H1 (cell line): ENCODE data around the gene ZNF541. TPM values are rescaled to one million over a fixed set of nuclear protein-coding genes. Genes with fewer than 3 reads are reported as not detected.

ENCODE experiments used
- CTCF ChIA-PET: fragments of 300-600 bp; sonication (Branson Sonifier 250); formaldehyde crosslinking; loops from one replicate; lab custom pipeline; 2021; ENCODE audit not compliant: partially characterized antibody; lab: Charles Lee
- POLR2A ChIA-PET: fragments of 300-600 bp; sonication (Branson Sonifier 250); formaldehyde crosslinking; loops from one replicate; lab custom pipeline; 2021; ENCODE audit warnings: inconsistent platforms; ENCODE audit not compliant: partially characterized antibody; lab: Charles Lee
- DNase-seq, 2 experiments: peaks; one replicate each; pipeline versions ENCODE4 v3.0.0 to v3.0.0-alpha.2; 2010 to 2022; ENCODE audit warnings: low spot score in 2 of 2, low read depth in 1 of 2, mixed read lengths in 1 of 2
- FAIRE-seq: peaks from 2 replicates; lab custom pipeline; 2011; peaks lifted over from hg19 to GRCh38; lab: Jason Lieb, UNC
- H2AFZ ChIP-seq: 2 replicates; pipeline ENCODE4 v1.8.1; 2012; ENCODE audit warnings: low read length, inconsistent platforms
- H2AK5ac ChIP-seq: 2 replicates; pipeline ENCODE4 v1.6.1; 2013; ENCODE audit warnings: low read depth, low read length
- H2BK120ac ChIP-seq: replicated peaks from 2 replicates; pipeline ENCODE3; 2013; ENCODE audit warnings: low read depth, low read length, inconsistent platforms
- H2BK12ac ChIP-seq: 2 replicates; pipeline ENCODE4 v1.6.1; 2013; ENCODE audit warnings: low read depth, low read length
- H2BK15ac ChIP-seq: 2 replicates; pipeline ENCODE4 v1.6.1; 2013; ENCODE audit warnings: low read length
- H2BK20ac ChIP-seq: 2 replicates; pipeline ENCODE4 v1.6.1; 2013; ENCODE audit warnings: low read length
- H2BK5ac ChIP-seq: 2 replicates; pipeline ENCODE4 v1.6.1; 2013; ENCODE audit warnings: low read depth, low read length
- H3K14ac ChIP-seq: 2 replicates; pipeline ENCODE4 v1.6.1; 2013; ENCODE audit warnings: inconsistent platforms; ENCODE audit not compliant: insufficient read length
- H3K18ac ChIP-seq: 2 replicates; pipeline ENCODE4 v1.6.1; 2013; ENCODE audit warnings: low read length; ENCODE audit errors: extremely low read depth
- H3K23ac ChIP-seq: 2 replicates; pipeline ENCODE4 v1.6.1; 2013; ENCODE audit warnings: inconsistent platforms; ENCODE audit not compliant: insufficient read length
- H3K23me2 ChIP-seq: 2 replicates; pipeline ENCODE4 v1.6.1; 2013; ENCODE audit warnings: low read depth, low read length
- H3K27ac ChIP-seq: 2 replicates; pipeline ENCODE4 v1.6.1; 2011; ENCODE audit warnings: low read depth, low read length, inconsistent platforms
- H3K27me3 ChIP-seq, 4 experiments: replicated peaks in 1 of 4; 1 replicate in 1 of 4; 2 replicates in 3 of 4; pipeline versions ENCODE4 v1.6.1 to v1.8.1; 2011 to 2013; ENCODE audit warnings: low read length in 3 of 4, mild to moderate bottlenecking in 3 of 4, inconsistent platforms in 2 of 4, mixed read lengths in 2 of 4, moderate library complexity in 1 of 4; ENCODE audit not compliant: control insufficient read depth in 3 of 4, insufficient read depth in 3 of 4; ENCODE audit errors: extremely low read depth in 1 of 4
- H3K36me3 ChIP-seq, 4 experiments: 2 replicates each; pipeline versions ENCODE4 v1.6.1 to v1.8.1; 2011 to 2013; ENCODE audit warnings: mild to moderate bottlenecking in 4 of 4, low read length in 3 of 4, moderate library complexity in 2 of 4, control low read depth in 1 of 4, inconsistent platforms in 1 of 4; ENCODE audit not compliant: insufficient read depth in 4 of 4, control insufficient read depth in 2 of 4
- H3K4ac ChIP-seq: replicated peaks from 2 replicates; pipeline ENCODE3; 2013; ENCODE audit warnings: low read length, low read depth, mixed read lengths, inconsistent platforms; ENCODE audit not compliant: insufficient read length
- H3K4me1 ChIP-seq, 4 experiments: replicated peaks in 1 of 4; 1 replicate in 1 of 4; 2 replicates in 3 of 4; pipeline versions ENCODE4 v1.6.1 to v1.8.1; 2011 to 2013; ENCODE audit warnings: low read length in 3 of 4, inconsistent platforms in 2 of 4, mixed read lengths in 1 of 4; ENCODE audit not compliant: insufficient read depth in 4 of 4, control insufficient read depth in 3 of 4
- H3K4me2 ChIP-seq, 2 experiments: 2 replicates each; pipeline versions ENCODE4 v1.6.1 to v1.8.1; 2011 to 2013; ENCODE audit warnings: low read depth in 2 of 2, low read length in 2 of 2, control low read depth in 1 of 2, inconsistent platforms in 1 of 2, mild to moderate bottlenecking in 1 of 2; ENCODE audit not compliant: insufficient read depth in 1 of 2
- H3K4me3 ChIP-seq, 4 experiments: fragments of 200-600, 300-600 bp in 1 of 4; sonication (generic), shearing (Covaris generic), sonication (Bioruptor Twin) in 1 of 4; 2 replicates each; pipeline versions ENCODE4 v1.5.1 to v1.8.1; 2011 to 2016; ENCODE audit warnings: low read length in 4 of 4, low read depth in 3 of 4, control low read depth in 2 of 4, inconsistent platforms in 2 of 4, mild to moderate bottlenecking in 2 of 4, mixed read lengths in 1 of 4, moderate library complexity in 1 of 4; ENCODE audit not compliant: insufficient read depth in 2 of 4; ENCODE audit errors: extremely low read depth in 1 of 4
- H3K56ac ChIP-seq: replicated peaks from 2 replicates; pipeline ENCODE3; 2013; ENCODE audit warnings: low read depth, mild to moderate bottlenecking, mixed read lengths, low read length, inconsistent platforms; ENCODE audit not compliant: insufficient read length
- H3K79me1 ChIP-seq: 2 replicates; pipeline ENCODE4 v1.6.1; 2013; ENCODE audit warnings: low read depth, low read length, control low read depth
- H3K79me2 ChIP-seq, 2 experiments: 2 replicates each; pipeline versions ENCODE4 v1.6.1 to v1.8.1; 2012 to 2013; ENCODE audit warnings: low read length in 2 of 2, mild to moderate bottlenecking in 2 of 2, inconsistent platforms in 1 of 2; ENCODE audit not compliant: insufficient read depth in 2 of 2, control insufficient read depth in 1 of 2
- H3K9ac ChIP-seq, 4 experiments: replicated peaks in 1 of 4; 1 replicate in 1 of 4; 2 replicates in 3 of 4; pipeline versions ENCODE4 v1.6.1 to v1.8.1; 2011 to 2013; ENCODE audit warnings: low read depth in 3 of 4, low read length in 3 of 4, control low read depth in 2 of 4, mild to moderate bottlenecking in 2 of 4, moderate library complexity in 2 of 4, inconsistent platforms in 1 of 4; ENCODE audit errors: extremely low read depth in 1 of 4
- H3K9me3 ChIP-seq, 2 experiments: 2 replicates each; pipeline versions ENCODE4 v1.6.1 to v1.8.1; 2012 to 2013; ENCODE audit warnings: mild to moderate bottlenecking in 2 of 2, moderate library complexity in 2 of 2, control low read depth in 1 of 2, inconsistent platforms in 1 of 2, low read depth in 1 of 2, low read length in 1 of 2, mixed read lengths in 1 of 2; ENCODE audit not compliant: insufficient read depth in 2 of 2
- H4K20me1 ChIP-seq, 2 experiments: replicated peaks in 1 of 2; 2 replicates each; pipeline versions ENCODE3 to v1.8.1; 2011 to 2013; ENCODE audit warnings: inconsistent platforms in 2 of 2, low read length in 2 of 2, mild to moderate bottlenecking in 1 of 2; ENCODE audit not compliant: insufficient read depth in 2 of 2, control insufficient read depth in 1 of 2
- H4K5ac ChIP-seq: 2 replicates; pipeline ENCODE4 v1.6.1; 2013; ENCODE audit warnings: low read length, low read depth, mixed read lengths, inconsistent platforms; ENCODE audit not compliant: insufficient read length
- H4K8ac ChIP-seq: 2 replicates; pipeline ENCODE4 v1.8.0; 2013; ENCODE audit warnings: mild to moderate bottlenecking, moderate library complexity, low read length, inconsistent platforms; ENCODE audit not compliant: insufficient read depth; ENCODE audit errors: extremely low read depth
- H4K91ac ChIP-seq: replicated peaks from 2 replicates; pipeline ENCODE3; 2013; ENCODE audit warnings: low read length, mixed read lengths, inconsistent platforms; ENCODE audit not compliant: insufficient read length
- BRCA1 ChIP-seq: IDR thresholded peaks from 2 replicates; pipeline ENCODE4 v1.6.1; 2012; ENCODE audit warnings: low read depth, low read length, improper control_type of control experiment
- EGR1 ChIP-seq: IDR thresholded peaks from 2 replicates; pipeline ENCODE4 v1.6.1; 2011; ENCODE audit warnings: low read depth, low read length, borderline replicate concordance
- WGBS, 2 experiments: shearing (Covaris generic) in 1 of 2; methylation state at CpG; one replicate each; pipeline versions ENCODE4 v1.1.6 to v1.1.7; 2013 to 2015; ENCODE audit warnings: low lambda C conversion rate in 2 of 2, mixed read lengths in 2 of 2, inconsistent platforms in 1 of 2, low coverage in 1 of 2, missing lambda C conversion rate in 1 of 2; ENCODE audit not compliant: insufficient replicate concordance in 2 of 2, insufficient coverage in 1 of 2, insufficient read length in 1 of 2; ENCODE audit errors: extremely low coverage in 1 of 2, missing lambda C conversion rate in 1 of 2; 5-methylcytosine and 5-hydroxymethylcytosine counted together
- polyA plus RNA-seq, 7 experiments: library from polyadenylated mRNA; depleted of rRNA in 3 of 7; stranded (reverse) in 5 of 7; unstranded in 2 of 7; fragments of >200 nt in 5 of 7; fragments of 200-250 nt in 2 of 7; gene quantifications; 1 replicate in 5 of 7; 2 replicates in 1 of 7; 4 replicates in 1 of 7; pipeline versions ENCODE4 v1.2.1 to v1.2.3, GENCODE V29; 2011 to 2013; ENCODE audit warnings: missing spikeins in 2 of 7, mixed read lengths in 2 of 7
- total RNA-seq: library from RNA; stranded (reverse); fragmentation: NEBNext Ultra II Directional; extraction: Animal tissue kit (Norgen Biotek cat#: 25700); gene quantifications from 2 replicates; pipeline ENCODE4 v1.2.1, GENCODE V29; 2021

ZNF541 gene
- total and polyA plus RNA-seq, 2 of the 8 experiments (the other 6 are each of a cell fraction or from before 2014, with no cell fraction given): 0.05 TPM; not detected in 1

GRCh38 chr19:47547199-47547598 lies 25.7 kb downstream of the ZNF541 start:
- Histone ChIP-seq H2BK12ac (no peak overlapping the region), H2AK5ac (no peak overlapping the region), H3K23me2 (no peaks in the 10 kb centered on the region), H3K9ac (no peak overlapping the region), H3K4me1 (peaks cover 0 to 4% (median 0%) of the 10 kb centered on the region in 4 experiments; a peak in 1 of 7 replicates), H3K56ac (no peak overlapping the region), H3K79me2 (no peaks in the 10 kb centered on the region), H3K27ac (no peak overlapping the region), H3K4me3 (no peak overlapping the region), H2BK20ac (no peak overlapping the region), H2BK15ac (no peak overlapping the region), H3K18ac (no peak overlapping the region), H3K79me1 (no peaks in the 10 kb centered on the region), H3K4ac (no peak overlapping the region), H2BK120ac (no peak overlapping the region), H3K23ac (no peak overlapping the region), H3K27me3 (no peaks in the 10 kb centered on the region), H3K36me3 (no peaks in the 10 kb centered on the region), H4K20me1 (no peaks in the 10 kb centered on the region), H3K14ac (no peak overlapping the region), H3K4me2 (no peak overlapping the region), H2AFZ (no peak overlapping the region), H4K91ac (no peak overlapping the region), H3K9me3 (no peaks in the 10 kb centered on the region), H4K8ac (no peak overlapping the region), H4K5ac (no peak overlapping the region), H2BK5ac (no peak overlapping the region)
- POLR2A ChIA-PET: interaction anchor here (1.1 kb wide), 1 partner anchor 13 kb away, joined by 3 read pairs; no protein-coding TSS in a partner anchor
- CTCF ChIA-PET: interaction anchor here (0.8 to 1.7 kb wide), 2 partner anchors 26 to 152 kb away, joined by 3 to 5 read pairs; no protein-coding TSS in a partner anchor
- TF ChIP-seq BRCA1 (no peak), EGR1 (no peak)
- FAIRE-seq (no peak), DNase-seq (no peak)
- WGBS, 2 experiments: 97% methylated on average over 2 of the region's 2 CpGs; no CpG with 5 or more reads in 1 of the 2 experiments
